Nucleus accumbens (tissue), 56 donors: Measurements from ENCODE around the gene CHRDL2.

Experiments
- DNase-seq, 56 donors: peaks; one replicate each; lab custom pipeline; 2025; lab: John Stamatoyannopoulos, UW

CHRDL2 gene

GRCh38 chr11:74689666-74690065 is 41.6 kb downstream of the CHRDL2 start:
- DNase-seq, result no peak

GRCh38 chr11:74687237-74688023 is 43.8 kb downstream of the CHRDL2 start:
- DNase-seq, result peak in 25 of 56 donors; percentile 10 to 77 (median 43)

- no peak for DNase-seq
Measured at GRCh38 chr11:74686792-74687191, 44.4 kb downstream of the CHRDL2 start.

- peak in 12 of 56 donors; percentile 8 to 54 (median 18) for DNase-seq
Measured at GRCh38 chr11:74685905-74686304, 45.3 kb downstream of the CHRDL2 start.

- DNase-seq, result no peak
Measured at GRCh38 chr11:74685338-74685737, 45.9 kb downstream of the CHRDL2 start.

GRCh38 chr11:74684661-74685060 is 46.6 kb downstream of the CHRDL2 start:
- no peak for DNase-seq

GRCh38 chr11:74683941-74684481 is 47.2 kb downstream of the CHRDL2 start:
- DNase-seq, result no peak

GRCh38 chr11:74683279-74683871 is 47.9 kb downstream of the CHRDL2 start:
- DNase-seq, result peak in 53 of 56 donors; percentile 21 to 91 (median 79)

GRCh38 chr11:74682731-74683278 is 48.4 kb downstream of the CHRDL2 start:
- DNase-seq, result no peak

GRCh38 chr11:74681686-74682651 is 49.3 kb downstream of the CHRDL2 start:
- peak in 2 of 56 donors; percentile 21 to 33 for DNase-seq

GRCh38 chr11:74680703-74681531 is 50.3 kb downstream of the CHRDL2 start:
- no peak for DNase-seq

GRCh38 chr11:74680035-74680671 is 51.1 kb downstream of the CHRDL2 start:
- DNase-seq, result no peak

GRCh38 chr11:74679513-74679865 is 51.7 kb downstream of the CHRDL2 start:
- no peak for DNase-seq

GRCh38 chr11:74678591-74679512 is 52.4 kb downstream of the CHRDL2 start:
- DNase-seq, result no peak

- no peak for DNase-seq
Measured at GRCh38 chr11:74678041-74678440, 53.2 kb downstream of the CHRDL2 start.

- no peak for DNase-seq
Measured at GRCh38 chr11:74677131-74677530, 54.1 kb downstream of the CHRDL2 start.

GRCh38 chr11:74676596-74676995 is 54.6 kb downstream of the CHRDL2 start:
- DNase-seq, result no peak

- DNase-seq, result no peak
Measured at GRCh38 chr11:74675761-74676160, 55.5 kb downstream of the CHRDL2 start.
